Measurements from ENCODE around the gene POP4.
A peak's percentile ranks its signal among the peaks of the same experiment; 100 is the strongest.

The POP4 gene

GRCh38 chr19:29665215-29665825, 59.2 kb downstream of the POP4 start, which contains the start of gene PLEKHF1 (continued):
- TF ChIP-seq ZNF621 (tag by site-specific recombination; IDR thresholded peaks at IDR 0.05), result no peak
- TF ChIP-seq, protein P1, sequence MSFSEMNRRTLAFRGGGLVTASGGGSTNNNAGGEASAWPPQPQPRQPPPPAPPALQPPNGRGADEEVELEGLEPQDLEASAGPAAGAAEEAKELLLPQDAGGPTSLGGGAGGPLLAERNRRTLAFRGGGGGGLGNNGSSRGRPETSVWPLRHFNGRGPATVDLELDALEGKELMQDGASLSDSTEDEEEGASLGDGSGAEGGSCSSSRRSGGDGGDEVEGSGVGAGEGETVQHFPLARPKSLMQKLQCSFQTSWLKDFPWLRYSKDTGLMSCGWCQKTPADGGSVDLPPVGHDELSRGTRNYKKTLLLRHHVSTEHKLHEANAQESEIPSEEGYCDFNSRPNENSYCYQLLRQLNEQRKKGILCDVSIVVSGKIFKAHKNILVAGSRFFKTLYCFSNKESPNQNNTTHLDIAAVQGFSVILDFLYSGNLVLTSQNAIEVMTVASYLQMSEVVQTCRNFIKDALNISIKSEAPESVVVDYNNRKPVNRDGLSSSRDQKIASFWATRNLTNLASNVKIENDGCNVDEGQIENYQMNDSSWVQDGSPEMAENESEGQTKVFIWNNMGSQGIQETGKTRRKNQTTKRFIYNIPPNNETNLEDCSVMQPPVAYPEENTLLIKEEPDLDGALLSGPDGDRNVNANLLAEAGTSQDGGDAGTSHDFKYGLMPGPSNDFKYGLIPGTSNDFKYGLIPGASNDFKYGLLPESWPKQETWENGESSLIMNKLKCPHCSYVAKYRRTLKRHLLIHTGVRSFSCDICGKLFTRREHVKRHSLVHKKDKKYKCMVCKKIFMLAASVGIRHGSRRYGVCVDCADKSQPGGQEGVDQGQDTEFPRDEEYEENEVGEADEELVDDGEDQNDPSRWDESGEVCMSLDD (tag by site-specific recombination; IDR thresholded peaks at IDR 0.05), result peak; percentile 79; the same call in 1 of the 2 replicates
- no peak for TF ChIP-seq ZNF248 (tag by site-specific recombination; IDR thresholded peaks at IDR 0.05)
- TF ChIP-seq SP2 (tag by site-specific recombination; IDR thresholded peaks at IDR 0.05), result peak; percentile 70
- no peak for TF ChIP-seq ZNF404 (tag by site-specific recombination; IDR thresholded peaks at IDR 0.05)
- TF ChIP-seq ZNF48 (tag by site-specific recombination; IDR thresholded peaks at IDR 0.05), result no peak
- TF ChIP-seq TRIM28 (IDR thresholded peaks at IDR 0.05; ENCODE audit: borderline replicate concordance, low read length), result no peak
- TF ChIP-seq ZNF157 (tag by site-specific recombination; IDR thresholded peaks at IDR 0.05), result no peak
- no peak for TF ChIP-seq ZBTB49 (tag by site-specific recombination; IDR thresholded peaks at IDR 0.05; ENCODE audit: low read depth)
- no peak for TF ChIP-seq ZNF266 (tag by site-specific recombination; IDR thresholded peaks at IDR 0.05; ENCODE audit: low read depth)
- TF ChIP-seq, protein P2, sequence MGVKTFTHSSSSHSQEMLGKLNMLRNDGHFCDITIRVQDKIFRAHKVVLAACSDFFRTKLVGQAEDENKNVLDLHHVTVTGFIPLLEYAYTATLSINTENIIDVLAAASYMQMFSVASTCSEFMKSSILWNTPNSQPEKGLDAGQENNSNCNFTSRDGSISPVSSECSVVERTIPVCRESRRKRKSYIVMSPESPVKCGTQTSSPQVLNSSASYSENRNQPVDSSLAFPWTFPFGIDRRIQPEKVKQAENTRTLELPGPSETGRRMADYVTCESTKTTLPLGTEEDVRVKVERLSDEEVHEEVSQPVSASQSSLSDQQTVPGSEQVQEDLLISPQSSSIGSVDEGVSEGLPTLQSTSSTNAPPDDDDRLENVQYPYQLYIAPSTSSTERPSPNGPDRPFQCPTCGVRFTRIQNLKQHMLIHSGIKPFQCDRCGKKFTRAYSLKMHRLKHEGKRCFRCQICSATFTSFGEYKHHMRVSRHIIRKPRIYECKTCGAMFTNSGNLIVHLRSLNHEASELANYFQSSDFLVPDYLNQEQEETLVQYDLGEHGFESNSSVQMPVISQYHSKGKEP (tag by site-specific recombination; IDR thresholded peaks at IDR 0.05), result 0 out of 2 replicates have a peak, but pooled peaks have one; percentile 16
- 0 out of 2 replicates have a peak, but pooled peaks have one; percentile 28 for TF ChIP-seq ZNF792 (tag by site-specific recombination; IDR thresholded peaks at IDR 0.05)
- TF ChIP-seq IKZF3 (tag by site-specific recombination; IDR thresholded peaks at IDR 0.05), result no peak
- no peak for TF ChIP-seq ZNF175 (tag by site-specific recombination; IDR thresholded peaks at IDR 0.05)
- no peak for TF ChIP-seq ZNF2 (tag by site-specific recombination; IDR thresholded peaks at IDR 0.05)
- TF ChIP-seq ZNF202 (tag by site-specific recombination; IDR thresholded peaks at IDR 0.05; ENCODE audit: borderline replicate concordance), result no peak
- TF ChIP-seq HOXA7 (CRISPR knock-in tag; IDR thresholded peaks at IDR 0.05; ENCODE audit: borderline replicate concordance), result no peak
- TF ChIP-seq, protein P3, sequence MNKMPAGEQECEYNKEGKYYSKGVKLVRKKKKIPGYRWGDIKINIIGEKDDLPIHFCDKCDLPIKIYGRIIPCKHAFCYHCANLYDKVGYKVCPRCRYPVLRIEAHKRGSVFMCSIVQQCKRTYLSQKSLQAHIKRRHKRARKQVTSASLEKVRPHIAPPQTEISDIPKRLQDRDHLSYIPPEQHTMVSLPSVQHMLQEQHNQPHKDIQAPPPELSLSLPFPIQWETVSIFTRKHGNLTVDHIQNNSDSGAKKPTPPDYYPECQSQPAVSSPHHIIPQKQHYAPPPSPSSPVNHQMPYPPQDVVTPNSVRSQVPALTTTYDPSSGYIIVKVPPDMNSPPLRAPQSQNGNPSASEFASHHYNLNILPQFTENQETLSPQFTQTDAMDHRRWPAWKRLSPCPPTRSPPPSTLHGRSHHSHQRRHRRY (tag by site-specific recombination; IDR thresholded peaks at IDR 0.05), result no peak
- TF ChIP-seq ZNF596 (tag by site-specific recombination; IDR thresholded peaks at IDR 0.05), result 0 out of 2 replicates have a peak, but pooled peaks have one; percentile 31
- no peak for TF ChIP-seq ZNF239 (tag by site-specific recombination; IDR thresholded peaks at IDR 0.05)
- TF ChIP-seq ZBTB20 (tag by site-specific recombination; IDR thresholded peaks at IDR 0.05), result peak; percentile 98
- TF ChIP-seq ZEB2 (tag by site-specific recombination; IDR thresholded peaks at IDR 0.05), result no peak
- TF ChIP-seq ZNF626 (tag by site-specific recombination; IDR thresholded peaks at IDR 0.05), result no peak
- TF ChIP-seq HIC1 (tag by site-specific recombination; IDR thresholded peaks at IDR 0.05), result no peak
- TF ChIP-seq ZNF449 (tag by site-specific recombination; IDR thresholded peaks at IDR 0.05), result peak; percentile 65; the same call in 1 of the 2 replicates
- no peak for TF ChIP-seq ZNF174 (tag by site-specific recombination; IDR thresholded peaks at IDR 0.05)
- no peak; the same call in 1 of the 2 replicates for TF ChIP-seq ZNF184 (tag by site-specific recombination; IDR thresholded peaks at IDR 0.05)
- TF ChIP-seq ZNF19 (tag by site-specific recombination; IDR thresholded peaks at IDR 0.05; ENCODE audit: low read depth), result no peak

Data from HEK293 (cell line).